ENCODE results near the gene SDHAF3.
"Not testable (repeated sequence)": the region's sequence is repeated elsewhere in the genome, so short reads cannot be mapped to it uniquely, and the experiment has no call there.

Gene SDHAF3

GRCh38 chr7:97117372-97118188 lies at the start of gene SDHAF3:
SDHAF3 (plus strand) TSS chr7:97117698; CDS start chr7:97117724, 26 bp downstream.
- Histone ChIP-seq H3K4me1 (ENCODE audit: low read length) (peaks cover 9% of the 10 kb centered on the region; the same call in 1 of the 2 replicates), H3F3A (ENCODE audit: insufficient read depth, low read length) (peaks cover 11% of the 10 kb centered on the region), H4K20me1 (ENCODE audit: insufficient read depth, low read length) (no peaks in the 10 kb centered on the region), H2AFZ (ENCODE audit: low read length) (peak within 1 kb of the TSS; percentile 98), H3K27me3 (replicated peaks; ENCODE audit: insufficient read depth, low read length) (no peaks in the 10 kb centered on the region), H3K4me2 (ENCODE audit: low read depth, low read length) (peak within 1 kb of the TSS; percentile 79), H3K79me2 (ENCODE audit: low read length) (peaks cover 14% of the 10 kb centered on the region), H3K27ac (ENCODE audit: low read length) (peak within 1 kb of the TSS; percentile 61; the same call in 1 of the 2 replicates), H3K9ac (ENCODE audit: low read length) (peak within 1 kb of the TSS; percentile 67), H3K9me2 (replicated peaks; ENCODE audit: insufficient read depth, low read length) (no peaks in the 10 kb centered on the region), H3K36me3 (replicated peaks; ENCODE audit: insufficient read depth, low read length) (no peaks in the 10 kb centered on the region), H3K4me3 (ENCODE audit: low read length) (peak within 1 kb of the TSS; percentile 77), H3K9me3 (replicated peaks; ENCODE audit: insufficient read depth, low read length) (no peaks in the 10 kb centered on the region)
- peak; percentile 98 for DNase-seq
- TF ChIP-seq, protein P1, sequence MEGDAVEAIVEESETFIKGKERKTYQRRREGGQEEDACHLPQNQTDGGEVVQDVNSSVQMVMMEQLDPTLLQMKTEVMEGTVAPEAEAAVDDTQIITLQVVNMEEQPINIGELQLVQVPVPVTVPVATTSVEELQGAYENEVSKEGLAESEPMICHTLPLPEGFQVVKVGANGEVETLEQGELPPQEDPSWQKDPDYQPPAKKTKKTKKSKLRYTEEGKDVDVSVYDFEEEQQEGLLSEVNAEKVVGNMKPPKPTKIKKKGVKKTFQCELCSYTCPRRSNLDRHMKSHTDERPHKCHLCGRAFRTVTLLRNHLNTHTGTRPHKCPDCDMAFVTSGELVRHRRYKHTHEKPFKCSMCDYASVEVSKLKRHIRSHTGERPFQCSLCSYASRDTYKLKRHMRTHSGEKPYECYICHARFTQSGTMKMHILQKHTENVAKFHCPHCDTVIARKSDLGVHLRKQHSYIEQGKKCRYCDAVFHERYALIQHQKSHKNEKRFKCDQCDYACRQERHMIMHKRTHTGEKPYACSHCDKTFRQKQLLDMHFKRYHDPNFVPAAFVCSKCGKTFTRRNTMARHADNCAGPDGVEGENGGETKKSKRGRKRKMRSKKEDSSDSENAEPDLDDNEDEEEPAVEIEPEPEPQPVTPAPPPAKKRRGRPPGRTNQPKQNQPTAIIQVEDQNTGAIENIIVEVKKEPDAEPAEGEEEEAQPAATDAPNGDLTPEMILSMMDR (IDR thresholded peaks at IDR 0.05; ENCODE audit: low read length) = peak; percentile 1; the same call in 1 of the 2 replicates
- no peak for TF ChIP-seq EZH2 (optimal IDR thresholded peaks at IDR 0.05; ENCODE audit: low read depth, low read length)

- Histone ChIP-seq H2AFZ (ENCODE audit: low read length) (peak overlapping the region; percentile 61; the same call in 1 of the 2 replicates), H3K4me2 (ENCODE audit: low read depth, low read length) (peak overlapping the region; percentile 50; the same call in 1 of the 2 replicates), H3K4me3 (ENCODE audit: low read length) (0 out of 2 replicates have a peak overlapping the region, but pooled peaks have one; percentile 40)
- not testable (repeated sequence) for H3K9me3 ChIP-seq (replicated peaks; ENCODE audit: insufficient read depth, low read length); H4K20me1 ChIP-seq (ENCODE audit: insufficient read depth, low read length); H3F3A ChIP-seq (ENCODE audit: insufficient read depth, low read length); H3K9ac ChIP-seq (ENCODE audit: low read length); H3K9me2 ChIP-seq (replicated peaks; ENCODE audit: insufficient read depth, low read length); H3K79me2 ChIP-seq (ENCODE audit: low read length); H3K27ac ChIP-seq (ENCODE audit: low read length); H3K27me3 ChIP-seq (replicated peaks; ENCODE audit: insufficient read depth, low read length); H3K36me3 ChIP-seq (replicated peaks; ENCODE audit: insufficient read depth, low read length); H3K4me1 ChIP-seq (ENCODE audit: low read length)
- peak; percentile 17 for DNase-seq
Measured at GRCh38 chr7:97072025-97072424, 45.5 kb upstream of the SDHAF3 start.

GRCh38 chr7:97075928-97076327 lies 41.6 kb upstream of the SDHAF3 start:
- no peak overlapping the region for H2AFZ ChIP-seq (ENCODE audit: low read length)
- DNase-seq = no peak
- H4K20me1 ChIP-seq (ENCODE audit: insufficient read depth, low read length) = no peaks in the 10 kb centered on the region
- no peak overlapping the region for H3K9ac ChIP-seq (ENCODE audit: low read length)
- H3K4me1 ChIP-seq (ENCODE audit: low read length) = no peaks in the 10 kb centered on the region
- H3K36me3 ChIP-seq (replicated peaks; ENCODE audit: insufficient read depth, low read length) = no peaks in the 10 kb centered on the region
- H3K9me3 ChIP-seq (replicated peaks; ENCODE audit: insufficient read depth, low read length) = no peaks in the 10 kb centered on the region
- no peaks in the 10 kb centered on the region for H3K79me2 ChIP-seq (ENCODE audit: low read length)
- H3K27ac ChIP-seq (ENCODE audit: low read length) = no peak overlapping the region
- TF ChIP-seq EZH2 (optimal IDR thresholded peaks at IDR 0.05; ENCODE audit: low read depth, low read length) = no peak
- no peak for TF ChIP-seq EZH2phosphoT487 (IDR thresholded peaks at IDR 0.05; ENCODE audit: low read length)
- TF ChIP-seq, protein P1 (IDR thresholded peaks at IDR 0.05; ENCODE audit: low read length) = no peak
- no peak overlapping the region for H3K4me3 ChIP-seq (ENCODE audit: low read length)
- no peaks in the 10 kb centered on the region for H3K27me3 ChIP-seq (replicated peaks; ENCODE audit: insufficient read depth, low read length)
- no peak overlapping the region for H3K4me2 ChIP-seq (ENCODE audit: low read depth, low read length)
- no peaks in the 10 kb centered on the region for H3K9me2 ChIP-seq (replicated peaks; ENCODE audit: insufficient read depth, low read length)
- peaks cover 5% of the 10 kb centered on the region; the same call in 1 of the 2 replicates for H3F3A ChIP-seq (ENCODE audit: insufficient read depth, low read length)

Measured in MM.1S (cell line).